Ureter (tissue), 1 donor: ENCODE data around the gene ADAMTS13. TPM values are rescaled to one million over a fixed set of nuclear protein-coding genes. Genes with fewer than 3 reads are reported as not detected.

Source experiments
- DNase-seq: peaks from one replicate; pipeline ENCODE4 v3.0.0-alpha.2; 2020; ENCODE audit warnings: low spot score
- total RNA-seq: library from RNA; stranded (reverse); gene quantifications from one replicate; pipeline ENCODE4 v1.2.4, GENCODE V29; 2023
- donor health status: DM: yes; HTN: yes; CAD: no.

Gene ADAMTS13
- total RNA-seq, 1 donor from 2014 or later = 3.5 TPM

- DNase-seq = no peak
Observed at GRCh38 chr9:133508046-133508445, 85.9 kb downstream of the ADAMTS13 start.

Other genes starting within 250 kb of the ADAMTS13 start
- gene OBP2B, start 213.1 kb upstream of the ADAMTS13 start, total RNA-seq = not detected
- gene ABO, start 147.2 kb upstream of the ADAMTS13 start, total RNA-seq = 25.4 TPM
- gene SURF6, start 86.2 kb upstream of the ADAMTS13 start, total RNA-seq = 19.6 TPM
- 31.2 TPM for gene MED22, start 74.2 kb upstream of the ADAMTS13 start, total RNA-seq
- 2,501 TPM for gene RPL7A, start 74.1 kb upstream of the ADAMTS13 start, total RNA-seq
- 42.2 TPM for gene SURF1, start 65.9 kb upstream of the ADAMTS13 start, total RNA-seq
- 26.0 TPM for gene SURF2, start 65.8 kb upstream of the ADAMTS13 start, total RNA-seq
- gene SURF4, start 46.3 kb upstream of the ADAMTS13 start, total RNA-seq = 128 TPM
- gene STKLD1, start 46.0 kb upstream of the ADAMTS13 start, total RNA-seq = 0.75 TPM
- 19.5 TPM for gene REXO4, start 4.4 kb upstream of the ADAMTS13 start, total RNA-seq
- 24.9 TPM for gene CACFD1, start 37.6 kb downstream of the ADAMTS13 start, total RNA-seq
- 19.6 TPM for gene SLC2A6, start 56.7 kb downstream of the ADAMTS13 start, total RNA-seq
- not detected for gene MYMK, start 102.6 kb downstream of the ADAMTS13 start, total RNA-seq
- gene ADAMTSL2, start 112.3 kb downstream of the ADAMTS13 start, total RNA-seq = 8.8 TPM
- gene FAM163B, start 187.0 kb downstream of the ADAMTS13 start, total RNA-seq = not detected
- not detected for gene DBH, start 214.0 kb downstream of the ADAMTS13 start, total RNA-seq